GM10248 (cell line): ENCODE measurements around the gene HEATR5A.
A peak's percentile ranks its signal among the peaks of the same experiment; 100 is the strongest.

ENCODE experiments used
- CTCF ChIA-PET: fragments of 300-600 bp; sonication (Branson Sonifier 250); formaldehyde crosslinking; extraction: SDS; loops from one replicate; lab custom pipeline; 2021; ENCODE audit warnings: antibody characterized with exemption; lab: Yijun Ruan, JAX
- POLR2A ChIA-PET: fragments of 350-650 bp; sonication (Branson Sonifier 250); formaldehyde crosslinking; extraction: SDS; loops from one replicate; lab custom pipeline; 2020; ENCODE audit warnings: antibody characterized with exemption; lab: Yijun Ruan, JAX
- DNase-seq: peaks from one replicate; pipeline ENCODE4 v3.0.0; 2012; ENCODE audit errors: extremely low spot score
- TF ChIP-seq, protein P1 (sequence below): IDR thresholded peaks from 2 replicates; pipeline ENCODE4 v1.5.1; 2012; ENCODE audit warnings: mild to moderate bottlenecking, low read depth; ENCODE audit errors: extremely low read depth, missing control alignments, control extremely low read depth

HEATR5A gene

DNA sequence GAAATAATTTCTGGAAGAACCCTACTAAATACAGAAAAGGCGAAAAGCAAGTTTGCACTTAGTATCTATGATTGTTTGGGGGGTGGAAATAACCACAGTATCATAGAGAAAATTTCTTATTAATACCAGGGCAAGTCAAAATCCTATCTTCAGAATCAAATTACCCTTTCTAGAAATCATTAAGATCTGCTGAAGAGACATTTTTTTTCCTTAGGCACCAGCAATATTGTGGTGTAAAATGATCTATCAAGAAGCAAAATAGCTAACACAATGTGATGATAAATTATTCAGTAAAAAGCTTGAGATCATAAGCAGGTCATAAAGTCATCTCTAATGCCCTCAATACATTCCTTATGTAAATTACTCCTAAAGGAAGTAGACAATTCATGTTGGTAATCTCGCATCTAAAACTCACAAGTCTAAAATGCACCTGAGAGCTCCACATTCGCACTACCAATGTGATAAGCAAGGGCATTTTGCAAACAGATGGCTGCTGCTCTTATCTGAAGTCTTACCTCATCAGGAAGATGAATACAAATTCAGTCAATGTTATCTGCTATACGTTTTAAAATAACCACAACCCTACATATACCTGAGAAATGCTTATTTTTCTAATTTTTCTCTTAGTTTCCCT lies 14.6 kb downstream of the HEATR5A start:
- ChIA-PET CTCF (interaction anchor here (1.1 to 3.1 kb wide), 3 partner anchors 10 to 19 kb away, joined by 3 to 20 read pairs (median 9); partner anchors contain the start of gene HEATR5A), POLR2A (interaction anchor here (0.6 to 1.9 kb wide), 2 partner anchors 9 to 14 kb away, joined by 3 to 10 read pairs; partner anchors contain the start of gene HEATR5A)
- TF ChIP-seq, protein P1, sequence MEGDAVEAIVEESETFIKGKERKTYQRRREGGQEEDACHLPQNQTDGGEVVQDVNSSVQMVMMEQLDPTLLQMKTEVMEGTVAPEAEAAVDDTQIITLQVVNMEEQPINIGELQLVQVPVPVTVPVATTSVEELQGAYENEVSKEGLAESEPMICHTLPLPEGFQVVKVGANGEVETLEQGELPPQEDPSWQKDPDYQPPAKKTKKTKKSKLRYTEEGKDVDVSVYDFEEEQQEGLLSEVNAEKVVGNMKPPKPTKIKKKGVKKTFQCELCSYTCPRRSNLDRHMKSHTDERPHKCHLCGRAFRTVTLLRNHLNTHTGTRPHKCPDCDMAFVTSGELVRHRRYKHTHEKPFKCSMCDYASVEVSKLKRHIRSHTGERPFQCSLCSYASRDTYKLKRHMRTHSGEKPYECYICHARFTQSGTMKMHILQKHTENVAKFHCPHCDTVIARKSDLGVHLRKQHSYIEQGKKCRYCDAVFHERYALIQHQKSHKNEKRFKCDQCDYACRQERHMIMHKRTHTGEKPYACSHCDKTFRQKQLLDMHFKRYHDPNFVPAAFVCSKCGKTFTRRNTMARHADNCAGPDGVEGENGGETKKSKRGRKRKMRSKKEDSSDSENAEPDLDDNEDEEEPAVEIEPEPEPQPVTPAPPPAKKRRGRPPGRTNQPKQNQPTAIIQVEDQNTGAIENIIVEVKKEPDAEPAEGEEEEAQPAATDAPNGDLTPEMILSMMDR, result no peak
- no peak for DNase-seq

DNA sequence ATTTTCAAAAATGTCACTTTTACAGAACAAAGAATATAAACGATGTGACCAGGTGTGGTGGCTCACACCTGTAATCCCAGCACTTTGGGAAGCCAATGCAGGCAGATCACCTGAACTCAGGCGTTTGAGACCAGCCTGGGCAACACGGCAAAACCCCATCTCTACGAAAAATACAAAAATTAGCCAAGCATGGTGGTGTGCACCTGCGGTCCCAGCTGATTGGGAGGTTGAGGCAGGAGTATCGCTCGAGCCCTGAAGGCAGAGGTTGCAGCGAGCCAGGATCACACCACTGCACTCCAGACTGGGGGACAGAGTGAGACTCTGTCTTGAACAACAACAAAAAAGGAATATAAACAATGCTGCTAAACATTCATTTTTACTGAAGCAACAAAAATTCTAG lies 15.2 kb downstream of the HEATR5A start:
- CTCF ChIA-PET, result interaction anchor here (1.1 to 3.1 kb wide), 3 partner anchors 10 to 19 kb away, joined by 3 to 20 read pairs (median 9); partner anchors contain the start of gene HEATR5A
- no peak for DNase-seq
- TF ChIP-seq, protein P1, result no peak
- POLR2A ChIA-PET, result interaction anchor here (1.9 kb wide), 1 partner anchor 15 kb away, joined by 10 read pairs; the partner anchor contains the start of gene HEATR5A

DNA sequence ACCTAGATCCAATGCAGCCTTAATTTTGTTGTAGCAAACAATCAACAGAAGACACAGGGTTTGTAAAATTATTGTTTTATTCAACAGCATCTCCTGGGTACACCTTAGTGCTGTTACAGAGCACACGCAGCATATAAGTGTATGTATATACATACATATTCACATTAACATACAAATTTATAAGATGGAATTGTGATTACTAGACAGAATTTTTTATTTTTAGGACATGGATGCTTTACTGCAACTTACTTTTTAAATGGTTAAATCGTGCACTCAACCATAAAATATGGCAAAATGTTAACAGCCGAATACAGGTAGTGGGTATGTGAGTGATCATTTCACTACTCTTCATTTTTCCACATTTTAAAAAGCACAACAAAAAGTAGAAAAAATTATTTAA lies 16.6 kb downstream of the HEATR5A start:
- no peak for DNase-seq
- ChIA-PET CTCF (no interaction called here), POLR2A (interaction anchor here (1.0 kb wide), 1 partner anchor 17 kb away, joined by 3 read pairs; the partner anchor contains the start of gene HEATR5A)
- TF ChIP-seq, protein P1, result no peak

DNA sequence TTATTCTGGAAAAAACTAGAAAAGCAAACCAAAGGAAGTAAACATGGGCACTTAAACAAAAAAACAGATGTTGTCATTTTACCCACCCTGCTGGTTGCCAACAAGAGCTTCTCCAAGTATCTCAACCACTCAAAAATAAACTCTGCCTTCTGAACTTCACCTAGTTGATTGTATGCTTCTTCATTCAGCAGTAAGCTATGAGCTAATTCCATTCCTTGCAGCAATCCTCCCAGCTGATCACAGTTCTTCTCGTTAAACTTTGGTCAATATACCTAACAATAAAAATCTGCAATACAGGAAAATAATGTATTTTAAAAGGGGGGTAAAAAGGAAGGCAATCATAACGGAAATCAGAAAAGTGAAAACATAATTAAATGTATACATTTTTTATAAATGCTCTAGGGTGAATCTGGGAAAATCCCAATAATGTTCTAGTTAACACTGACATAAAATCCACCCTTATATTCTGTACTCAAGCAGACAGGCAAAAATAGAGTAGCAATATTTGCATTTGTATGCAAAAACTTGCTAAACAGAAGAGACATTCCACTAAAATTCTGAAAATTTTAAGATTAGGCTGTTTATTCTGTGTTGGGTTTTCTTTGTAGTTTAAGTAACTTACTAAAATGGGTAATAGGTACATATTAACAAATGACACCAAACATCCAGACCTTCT lies 17.4 kb downstream of the HEATR5A start:
- ChIA-PET CTCF (interaction anchor here (0.9 kb wide), 1 partner anchor 10 kb away, joined by 3 read pairs; no protein-coding TSS in a partner anchor), POLR2A (no interaction called here)
- no peak for DNase-seq
- TF ChIP-seq, protein P1, result no peak

DNA sequence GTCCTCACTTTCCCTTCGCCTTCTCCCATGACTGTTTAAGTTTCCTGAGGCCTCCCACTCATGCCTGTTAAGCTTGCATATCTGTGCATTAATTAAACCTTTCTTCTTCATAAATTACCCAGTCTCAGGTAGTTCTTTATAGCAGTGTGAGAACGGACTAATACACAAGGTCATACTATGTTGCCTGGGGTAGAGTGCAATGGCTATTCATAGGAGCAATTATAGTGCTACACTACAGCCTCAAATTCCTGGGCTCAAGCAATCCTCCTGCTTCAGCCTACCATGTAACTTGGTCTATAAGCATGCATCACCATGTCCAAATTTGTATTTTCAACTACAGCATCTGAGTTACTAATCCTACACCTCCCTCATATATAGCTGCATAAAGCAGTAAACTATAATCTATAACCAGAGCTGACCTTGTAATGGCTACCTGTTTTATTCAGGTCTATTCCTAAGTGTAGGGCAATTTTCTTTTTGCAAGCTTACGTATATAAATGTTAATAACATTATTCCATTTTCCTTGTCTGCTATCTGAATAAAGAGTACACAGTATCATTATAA lies 18.9 kb downstream of the HEATR5A start:
- CTCF ChIA-PET, result interaction anchor here (0.7 to 1.3 kb wide), 2 partner anchors 10 to 19 kb away, joined by 4 read pairs; partner anchors contain the start of gene HEATR5A
- POLR2A ChIA-PET, result no interaction called here
- DNase-seq, result no peak
- TF ChIP-seq, protein P1, result no peak

DNA sequence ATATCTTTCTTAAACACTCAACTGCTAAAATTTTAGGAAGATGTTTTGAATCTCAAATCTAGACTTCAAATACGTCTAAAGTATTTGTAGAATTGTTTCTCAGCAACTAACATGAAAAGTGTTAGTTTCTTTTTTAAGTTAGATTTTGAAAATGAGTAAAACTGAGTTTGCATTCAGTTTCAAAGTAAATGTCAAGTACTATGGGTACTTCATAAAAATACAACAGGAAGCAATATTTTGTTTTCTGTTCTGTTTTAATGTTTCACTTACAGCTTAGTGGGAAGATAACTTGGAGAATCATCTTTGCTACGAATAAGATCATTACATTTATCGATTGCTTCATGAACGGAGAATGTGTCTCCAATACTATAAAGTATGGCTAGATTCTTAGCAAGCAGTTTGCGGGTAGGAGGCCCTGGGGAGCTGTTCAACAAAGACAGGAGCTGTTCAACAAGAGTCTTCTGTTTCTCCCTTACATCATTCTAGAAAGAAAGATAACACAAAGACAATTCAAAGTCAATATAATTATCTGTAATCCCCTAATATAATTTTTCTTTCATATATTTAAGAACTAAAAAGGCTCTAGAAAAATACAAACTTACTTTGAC lies 20.2 kb downstream of the HEATR5A start:
- ChIA-PET CTCF (interaction anchor here (1.0 to 1.3 kb wide), 3 partner anchors 9 to 22 kb away, joined by 3 to 4 read pairs (median 4); no protein-coding TSS in a partner anchor), POLR2A (no interaction called here)
- TF ChIP-seq, protein P1, result no peak
- DNase-seq, result peak; percentile 20
